ENCODE data around the gene SLC20A1. TPM values are rescaled to one million over a fixed set of nuclear protein-coding genes. Genes with fewer than 3 reads are reported as not detected.

SLC20A1 gene
- total and polyA plus RNA-seq, 2 of the 4 experiments (the other 2 are of a cell fraction): 93.6 to 94.1 TPM

DNA sequence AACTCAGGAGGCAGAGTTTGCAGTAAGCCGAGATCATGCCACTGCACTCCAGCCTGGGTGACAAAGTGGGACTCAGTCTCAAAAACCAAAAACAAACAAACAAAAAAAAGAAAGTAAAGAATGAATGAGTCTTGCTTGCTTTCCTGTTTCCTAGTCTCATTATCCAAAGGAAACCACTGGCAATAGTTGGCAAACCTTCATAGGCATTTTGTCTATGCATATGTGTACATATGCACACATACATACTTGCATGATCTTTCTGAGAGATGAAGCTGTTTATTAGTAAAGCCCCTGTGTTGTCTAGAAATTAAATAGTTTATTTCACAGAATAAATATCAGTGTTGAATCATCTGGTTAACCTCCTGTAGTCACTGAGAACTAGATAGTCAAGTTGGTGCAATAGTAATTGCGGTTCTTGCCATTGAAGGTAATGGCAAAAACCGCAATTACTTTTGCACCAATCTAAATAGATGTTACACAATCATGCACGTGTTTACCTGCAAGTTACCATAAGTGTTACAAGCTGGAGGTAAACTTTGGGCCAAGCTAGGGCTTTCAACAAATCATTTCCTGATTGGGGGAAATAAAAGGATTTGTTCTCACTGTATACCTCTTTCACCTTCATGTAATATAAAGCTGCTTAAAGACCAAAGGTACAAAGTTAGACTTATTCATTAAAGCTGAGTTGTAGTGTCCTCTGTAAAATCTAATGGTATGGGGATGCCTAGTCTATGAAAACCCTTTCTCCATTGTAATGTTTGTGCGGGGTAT, 24.7 kb downstream of the SLC20A1 start:
- H2AK9ac ChIP-seq (replicated peaks; ENCODE audit: low read depth, low read length, poor library complexity): no peak overlapping the region
- ATAC-seq (ENCODE audit: low read depth) (no peak), DNase-seq (no peak)
- no peak overlapping the region for H2BK5ac ChIP-seq (ENCODE audit: low read depth, low read length, poor library complexity, severe bottlenecking)
- WGBS, 2 experiments (ENCODE audit: extremely low coverage in 2 of 2, insufficient read length in 1 of 2): no CpG with 5 or more reads among the region's 5 CpGs
- dilution Hi-C loops (cut with HindIII; ENCODE audit: low sequenced_read_pairs, unreplicated experiment): no loop called here
- H2BK20ac ChIP-seq (ENCODE audit: low read depth, low read length): no peak overlapping the region
- no peak overlapping the region for H3K27ac ChIP-seq (ENCODE audit: insufficient read depth, low read length)
- H2AK5ac ChIP-seq (ENCODE audit: low read depth, low read length): no peak overlapping the region
- 0 out of 2 replicates have a peak, but pooled peaks cover 4% of the 10 kb centered on the region for H3K9me1 ChIP-seq (ENCODE audit: insufficient read depth, low read length)
- H3K9ac ChIP-seq (ENCODE audit: low read depth, low read length): no peak overlapping the region
- H3K4me1 ChIP-seq (ENCODE audit: control insufficient read depth, insufficient read depth, low read length): no peaks in the 10 kb centered on the region
- no peak overlapping the region for H2BK120ac ChIP-seq (ENCODE audit: low read depth, low read length)
- no peaks in the 10 kb centered on the region for H3K9me3 ChIP-seq (ENCODE audit: control insufficient read depth, insufficient read depth, low read length)
- CTCF ChIA-PET: no interaction called here
- no TSS peak for BruUV-seq (replicated peaks)
- no peak overlapping the region for H3K56ac ChIP-seq (ENCODE audit: extremely low read depth, insufficient read depth, low read length)
- H3K4me2 ChIP-seq (ENCODE audit: low read depth, low read length): no peak overlapping the region
- H3K4ac ChIP-seq (ENCODE audit: low read depth, low read length): no peak overlapping the region
- no peak overlapping the region for H4K8ac ChIP-seq (ENCODE audit: low read depth in 2 of 2, low read length in 2 of 2)
- intact Hi-C loops (cut with micrococcal nuclease): no loop called here
- no peak overlapping the region for H3K23ac ChIP-seq (ENCODE audit: low read depth, low read length)
- H3K27me3 ChIP-seq (ENCODE audit: control insufficient read depth, insufficient read depth, low read length): no peaks in the 10 kb centered on the region
- peaks cover under 1% of the 10 kb centered on the region; the same call in 1 of the 2 replicates for H4K20me1 ChIP-seq (ENCODE audit: insufficient read depth, low read length)
- H4K91ac ChIP-seq (ENCODE audit: insufficient read depth, low read depth, low read length): no peak overlapping the region
- POLR2A ChIA-PET (ENCODE audit: unreplicated experiment): no interaction called here
- H4K5ac ChIP-seq (ENCODE audit: low read depth, low read length): no peak overlapping the region
- H3K36me3 ChIP-seq (ENCODE audit: control insufficient read depth, insufficient read depth, low read length): no peaks in the 10 kb centered on the region
- TF ChIP-seq CEBPB (IDR thresholded peaks at IDR 0.05; ENCODE audit: low read depth, low read length) (peak; percentile 51), MAFK (IDR thresholded peaks at IDR 0.05; ENCODE audit: low read depth, low read length) (no peak), NFE2L2 (IDR thresholded peaks at IDR 0.05; ENCODE audit: low read depth, low read length) (no peak)
- TF ChIP-seq, protein P1, sequence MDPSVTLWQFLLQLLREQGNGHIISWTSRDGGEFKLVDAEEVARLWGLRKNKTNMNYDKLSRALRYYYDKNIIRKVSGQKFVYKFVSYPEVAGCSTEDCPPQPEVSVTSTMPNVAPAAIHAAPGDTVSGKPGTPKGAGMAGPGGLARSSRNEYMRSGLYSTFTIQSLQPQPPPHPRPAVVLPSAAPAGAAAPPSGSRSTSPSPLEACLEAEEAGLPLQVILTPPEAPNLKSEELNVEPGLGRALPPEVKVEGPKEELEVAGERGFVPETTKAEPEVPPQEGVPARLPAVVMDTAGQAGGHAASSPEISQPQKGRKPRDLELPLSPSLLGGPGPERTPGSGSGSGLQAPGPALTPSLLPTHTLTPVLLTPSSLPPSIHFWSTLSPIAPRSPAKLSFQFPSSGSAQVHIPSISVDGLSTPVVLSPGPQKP (IDR thresholded peaks at IDR 0.05; ENCODE audit: borderline replicate concordance, low read depth, low read length): no peak
- H2AFZ ChIP-seq (replicated peaks; ENCODE audit: low read length, poor library complexity): no peak overlapping the region
- no peak overlapping the region for H3K14ac ChIP-seq (replicated peaks; ENCODE audit: low read depth, low read length)
- H2BK15ac ChIP-seq (ENCODE audit: low read depth, low read length): no peak overlapping the region
- H3K18ac ChIP-seq (ENCODE audit: low read depth, low read length): no peak overlapping the region
- H3K4me3 ChIP-seq (ENCODE audit: insufficient read depth, low read depth, low read length): no peak overlapping the region
- H3K79me1 ChIP-seq (ENCODE audit: low read depth in 1 of 2, low read length in 2 of 2): no peaks in the 10 kb centered on the region
- in situ Hi-C loops (cut with MboI; ENCODE audit: low sequenced_read_pairs): no loop called here
